ENCODE data around the gene CCL17. TPM values are rescaled to one million over a fixed set of nuclear protein-coding genes. Genes with fewer than 3 reads are reported as not detected.
A peak's percentile ranks its signal among the peaks of the same experiment; 100 is the strongest.

The CCL17 gene
- total and polyA plus RNA-seq, 9 donors: not detected

- Histone ChIP-seq H3K27me3 (no peaks in the 10 kb centered on the region), H3K27ac (no peak overlapping the region), H3K4me1 (ENCODE audit: insufficient read depth) (no peaks in the 10 kb centered on the region), H3K9me3 (no peaks in the 10 kb centered on the region), H3K4me3 (no peak overlapping the region), H3K36me3 (no peaks in the 10 kb centered on the region)
- TF ChIP-seq CTCF (IDR thresholded peaks at IDR 0.05): no peak
- no peak for TF ChIP-seq POLR2A (IDR thresholded peaks at IDR 0.05)
- TF ChIP-seq EP300 (IDR thresholded peaks at IDR 0.05): no peak
- intact Hi-C loops (cut with DNase I): no loop called here
- WGBS, 3 donors: 31 to 52% (median 41%) methylated on average over 6 of the region's 6 CpGs
- DNase-seq: no peak
Measured at GRCh38 chr16:57366544-57367040, 38.0 kb upstream of the CCL17 start.

GRCh38 chr16:57367116-57367752 lies 37.3 kb upstream of the CCL17 start:
- no peaks in the 10 kb centered on the region for H3K27me3 ChIP-seq
- H3K36me3 ChIP-seq: no peaks in the 10 kb centered on the region
- no peaks in the 10 kb centered on the region for H3K9me3 ChIP-seq
- TF ChIP-seq CTCF (IDR thresholded peaks at IDR 0.05) (no peak), POLR2A (IDR thresholded peaks at IDR 0.05) (no peak), EP300 (IDR thresholded peaks at IDR 0.05) (no peak)
- H3K4me3 ChIP-seq: no peak overlapping the region
- no peaks in the 10 kb centered on the region for H3K4me1 ChIP-seq (ENCODE audit: insufficient read depth)
- 77 to 83% (median 79%) methylated on average over 7 of the region's 7 CpGs for WGBS, 3 donors
- intact Hi-C loops (cut with DNase I): no loop called here
- no peak for DNase-seq
- no peak overlapping the region for H3K27ac ChIP-seq

GRCh38 chr16:57371494-57372371 lies 32.8 kb upstream of the CCL17 start:
- 73 to 77% (median 75%) methylated on average over 14 to 15 of the region's 15 CpGs for WGBS, 3 donors
- TF ChIP-seq CTCF (IDR thresholded peaks at IDR 0.05): no peak
- TF ChIP-seq EP300 (IDR thresholded peaks at IDR 0.05): no peak
- TF ChIP-seq POLR2A (IDR thresholded peaks at IDR 0.05): no peak
- peak overlapping the region; percentile 38 for H3K4me3 ChIP-seq

GRCh38 chr16:57372372-57373116 lies 32.0 kb upstream of the CCL17 start, which contains the start of gene CX3CL1:
Gene CX3CL1, plus strand, starts transcription at chr16:57372490. Its CDS starts 79 bp downstream, at chr16:57372569.
- no peak for TF ChIP-seq EP300 (IDR thresholded peaks at IDR 0.05)
- no peak for TF ChIP-seq CTCF (IDR thresholded peaks at IDR 0.05)
- peak; percentile 44 for TF ChIP-seq POLR2A (IDR thresholded peaks at IDR 0.05)
- Histone ChIP-seq H3K4me1 (ENCODE audit: insufficient read depth) (peaks cover 2% of the 10 kb centered on the region), H3K36me3 (no peaks in the 10 kb centered on the region), H3K9me3 (no peaks in the 10 kb centered on the region), H3K27ac (no peak within 1 kb of the TSS), H3K4me3 (peak within 1 kb of the TSS; percentile 38), H3K27me3 (no peaks in the 10 kb centered on the region)
- DNase-seq: peak in 4 of 5 donors; percentile 34 to 53 (median 47)
- intact Hi-C loops (cut with DNase I): loop anchor here in 1 of 4 donors (5.0 kb wide), 1 partner anchor 55 kb away; no protein-coding TSS in a partner anchor
- 1 to 6% (median 5%) methylated on average over 15 to 23 of the region's 23 CpGs for WGBS, 3 donors

More at GRCh38 chr16:57371494-57372371, 32.8 kb upstream of the CCL17 start:
- Histone ChIP-seq H3K27me3 (no peaks in the 10 kb centered on the region), H3K27ac (no peak overlapping the region), H3K9me3 (no peaks in the 10 kb centered on the region), H3K4me1 (ENCODE audit: insufficient read depth) (peaks cover 2% of the 10 kb centered on the region), H3K36me3 (no peaks in the 10 kb centered on the region)
- no peak for DNase-seq
- intact Hi-C loops (cut with DNase I): loop anchor here in 1 of 4 donors (5.0 kb wide), 1 partner anchor 54 kb away; no protein-coding TSS in a partner anchor

Measured in ovary (tissue), 9 donors.